ENCODE measurements around the gene KAZN.

Gene KAZN

DNA sequence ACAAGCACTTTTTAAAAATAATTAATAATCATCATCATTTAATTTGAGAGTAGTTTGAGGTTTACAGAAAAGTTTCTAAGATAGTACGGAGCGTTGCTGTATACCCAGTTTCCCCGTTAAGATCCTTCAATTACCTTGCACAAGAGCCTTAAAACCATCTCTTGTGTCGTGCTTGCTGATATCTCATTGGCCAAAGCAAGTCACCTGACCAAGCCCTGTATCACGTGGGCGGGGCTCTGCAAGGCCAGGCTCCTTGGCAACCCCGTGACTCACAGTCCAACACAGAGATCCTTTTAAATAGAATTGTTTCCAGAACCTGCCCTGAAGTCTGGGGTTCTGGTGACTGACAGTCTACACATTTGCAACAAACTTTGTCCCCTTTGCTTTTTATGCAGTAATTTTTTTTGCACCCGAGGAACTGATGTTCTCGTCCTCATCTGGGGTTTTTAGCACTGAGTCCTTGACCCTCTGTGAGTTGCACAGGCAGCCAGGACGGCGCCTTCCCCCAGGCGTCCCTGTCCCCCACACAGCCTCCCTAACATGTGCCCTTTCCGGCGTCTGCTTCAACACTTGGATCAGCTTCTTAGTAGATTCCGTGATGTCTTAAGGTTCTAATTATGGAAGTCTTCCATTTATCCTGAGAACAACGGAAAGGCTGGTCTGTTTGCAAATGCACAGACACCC lies 371.8 kb downstream of the KAZN start:
- DNase-seq, result peak; percentile 96

DNA sequence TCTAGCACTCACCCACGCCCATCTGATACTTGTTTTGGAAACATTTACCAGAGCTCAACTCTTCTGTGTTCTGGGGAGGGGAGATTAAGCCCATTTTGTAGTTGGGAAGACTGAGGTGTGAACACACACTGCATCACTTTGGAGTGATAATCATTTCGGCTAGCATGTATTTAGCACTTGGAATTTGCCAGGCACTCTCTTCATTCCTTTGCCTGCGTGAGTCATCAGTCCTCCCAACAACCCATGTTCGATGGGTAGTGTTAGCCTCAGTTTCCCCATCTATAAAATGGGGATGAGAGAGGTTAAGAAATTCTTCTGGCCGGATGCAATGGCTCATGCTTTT lies 372.3 kb downstream of the KAZN start:
- DNase-seq, result peak; percentile 29

DNA sequence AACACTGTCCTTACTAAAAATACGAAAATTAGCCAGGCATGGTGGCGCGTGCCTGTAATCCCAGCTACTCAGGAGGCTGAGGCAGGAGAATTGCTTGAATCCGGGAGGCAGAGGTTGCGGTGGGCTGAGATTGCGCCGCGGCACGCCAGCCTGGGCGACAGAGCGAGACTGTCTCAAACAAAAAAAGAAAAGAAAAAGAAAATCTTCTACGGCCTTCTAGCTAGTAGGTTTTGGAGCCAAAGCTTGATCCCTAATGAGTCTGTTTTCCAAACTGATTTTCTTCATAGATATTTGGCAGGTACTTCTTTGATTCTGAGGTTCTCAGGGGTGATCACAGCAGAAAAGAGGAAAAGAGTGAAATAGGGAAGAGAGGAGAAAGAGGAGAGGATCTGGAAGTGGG lies 372.7 kb downstream of the KAZN start:
- DNase-seq, result no peak

DNA sequence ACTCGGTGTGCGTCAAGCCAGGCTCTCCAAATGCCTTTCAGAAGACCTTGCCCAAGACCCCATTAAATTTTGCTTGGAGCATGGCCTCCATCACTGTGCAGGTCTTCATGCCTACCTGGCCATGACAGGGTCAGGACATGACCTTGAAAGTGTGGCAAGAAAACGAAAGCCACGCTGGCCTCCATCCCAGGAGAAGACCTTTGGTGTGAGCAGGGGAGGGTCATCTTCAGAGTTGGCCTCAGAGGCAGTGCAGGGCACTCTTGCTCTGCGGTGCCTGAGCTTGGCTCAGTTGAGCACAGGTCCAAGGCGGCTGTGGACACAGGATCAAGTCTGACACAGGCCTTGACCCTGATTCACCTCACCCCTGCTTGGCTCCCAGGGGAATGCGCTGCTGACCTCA lies 373.6 kb downstream of the KAZN start:
- no peak for DNase-seq

DNA sequence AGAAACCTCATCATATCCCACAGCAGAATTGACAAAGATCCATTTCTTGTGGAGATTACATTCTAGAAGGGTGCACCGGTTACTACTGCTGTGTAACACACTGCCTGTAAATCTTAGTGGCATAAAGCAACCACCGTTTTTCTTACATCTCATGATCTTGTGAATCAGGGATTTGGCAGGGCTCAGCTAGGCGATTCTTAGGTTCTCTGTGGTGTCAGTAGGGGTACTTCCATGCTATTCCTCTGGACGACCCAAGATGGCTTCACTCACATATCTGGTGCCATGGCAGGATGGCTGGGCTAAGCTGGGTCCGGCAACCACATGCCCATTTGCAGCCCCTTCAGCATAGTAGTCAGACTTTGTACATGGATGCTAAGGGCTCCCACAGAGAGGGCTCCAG lies 375.3 kb downstream of the KAZN start:
- DNase-seq, result no peak

DNA sequence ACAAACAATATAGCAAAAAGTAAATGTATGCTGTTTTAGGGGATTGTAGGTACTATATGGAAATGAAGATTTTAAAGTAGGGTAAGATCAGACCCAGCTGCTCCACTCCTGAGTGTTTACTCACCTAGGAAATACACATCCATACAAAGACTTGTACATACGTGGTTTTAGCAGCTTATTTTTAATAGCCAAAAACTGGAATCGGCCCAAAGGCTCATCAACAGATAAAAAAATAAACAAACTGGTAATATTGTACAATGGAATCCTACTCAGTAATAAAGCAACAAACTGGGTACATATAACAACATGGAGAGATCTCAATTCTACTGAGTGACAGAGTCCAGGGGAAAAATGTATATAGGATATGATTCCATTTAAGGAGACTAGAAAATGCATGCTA lies 375.9 kb downstream of the KAZN start:
- DNase-seq, result peak; percentile 38

DNA sequence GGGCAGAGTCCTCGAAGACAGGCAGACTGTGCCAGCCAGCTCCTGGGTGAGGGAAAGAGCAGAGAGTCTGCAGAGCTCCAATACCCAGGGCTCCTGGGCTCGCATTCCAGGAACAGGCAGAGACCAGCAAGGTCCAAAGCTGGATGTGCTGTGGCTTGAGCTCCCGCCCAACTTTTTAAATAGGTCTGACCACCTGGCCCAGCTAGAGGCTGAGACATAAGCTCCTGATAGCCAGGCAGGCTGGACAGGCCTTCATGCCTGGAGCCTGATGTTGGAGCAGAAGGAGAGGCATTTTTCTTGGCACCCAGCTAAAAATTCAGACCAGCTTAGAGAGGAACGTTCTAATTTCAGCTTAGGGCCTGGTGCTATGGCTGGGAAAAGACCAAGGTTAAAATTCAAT lies 376.6 kb downstream of the KAZN start:
- DNase-seq, result no peak

DNA sequence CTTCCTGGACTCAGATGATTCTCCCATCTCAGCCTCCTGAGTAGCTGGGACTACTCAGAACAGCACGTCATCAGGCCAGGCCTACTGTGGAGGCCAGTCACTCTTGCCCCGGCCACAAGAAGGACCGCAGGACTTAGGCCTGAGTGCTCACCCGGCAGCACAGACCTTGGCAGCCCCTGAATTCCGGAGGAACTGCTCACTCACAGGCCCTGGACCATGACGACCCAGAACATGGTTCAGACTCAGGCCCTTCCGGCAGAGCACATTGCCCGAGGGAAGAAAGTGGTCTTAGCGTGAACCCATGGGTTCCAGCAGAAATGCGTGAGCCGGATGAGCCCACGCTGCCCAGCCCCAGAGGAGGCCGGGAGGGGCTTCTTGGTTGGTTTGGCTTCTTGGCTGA lies 377.8 kb downstream of the KAZN start:
- DNase-seq, result no peak

DNA sequence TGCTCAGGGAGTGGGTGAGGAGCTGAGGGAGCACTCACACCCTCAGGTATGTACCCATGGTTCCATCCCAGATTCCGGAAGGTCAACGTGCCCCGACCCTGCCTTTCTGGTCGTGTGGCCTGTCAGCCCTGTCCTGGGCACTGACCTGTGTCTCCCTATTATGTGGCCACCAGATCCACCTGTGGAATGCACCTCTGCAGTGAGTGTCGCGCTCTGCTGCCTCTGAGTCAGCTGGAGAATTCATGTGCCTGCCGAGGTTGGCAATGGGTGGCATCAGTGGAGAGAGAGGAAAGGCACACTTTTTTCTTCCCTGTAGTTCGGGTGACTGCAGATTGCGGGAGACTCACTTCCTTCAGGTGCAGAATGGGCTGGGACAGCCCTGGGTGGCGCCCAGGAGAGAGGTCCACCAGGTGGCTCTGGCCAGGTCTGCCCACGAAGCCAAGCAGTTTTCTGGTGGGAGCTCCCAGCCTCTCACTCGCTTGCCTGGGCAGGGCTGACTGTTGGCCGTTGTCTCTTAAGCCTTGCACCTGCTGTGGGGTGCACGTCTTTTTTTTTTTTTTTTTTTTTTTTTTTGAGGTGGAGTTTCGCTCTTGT lies 378.9 kb downstream of the KAZN start:
- no peak for DNase-seq

DNA sequence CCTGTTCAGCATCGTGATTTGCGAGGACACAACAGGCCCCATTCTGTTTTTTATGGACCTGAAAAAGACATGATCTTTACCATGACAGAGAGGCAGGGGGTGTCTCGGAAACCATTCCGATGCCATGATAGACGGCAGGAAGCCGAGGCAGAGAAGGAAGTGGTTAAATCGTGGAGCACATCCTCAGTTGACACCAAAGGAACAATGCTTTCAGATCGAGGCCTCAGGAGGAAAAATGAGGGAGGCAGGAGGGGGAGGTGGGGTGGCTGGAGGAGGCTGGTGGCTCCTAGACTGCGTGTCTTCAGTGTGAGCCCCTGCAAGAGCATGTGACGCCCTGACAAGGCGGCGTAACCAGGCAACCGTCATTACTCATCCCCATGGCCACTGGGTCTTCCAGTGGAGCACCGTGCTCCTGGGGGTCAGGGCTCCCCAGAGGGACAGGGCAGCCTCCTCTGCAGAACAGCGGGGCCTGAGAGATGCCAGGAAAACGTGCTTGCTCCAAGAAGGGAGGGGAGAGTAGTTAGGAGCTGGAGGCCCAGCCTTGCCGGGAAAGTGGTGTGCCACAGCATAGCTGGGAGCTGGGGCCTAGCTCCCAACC lies 382.2 kb downstream of the KAZN start:
- DNase-seq, result peak; percentile 41

DNA sequence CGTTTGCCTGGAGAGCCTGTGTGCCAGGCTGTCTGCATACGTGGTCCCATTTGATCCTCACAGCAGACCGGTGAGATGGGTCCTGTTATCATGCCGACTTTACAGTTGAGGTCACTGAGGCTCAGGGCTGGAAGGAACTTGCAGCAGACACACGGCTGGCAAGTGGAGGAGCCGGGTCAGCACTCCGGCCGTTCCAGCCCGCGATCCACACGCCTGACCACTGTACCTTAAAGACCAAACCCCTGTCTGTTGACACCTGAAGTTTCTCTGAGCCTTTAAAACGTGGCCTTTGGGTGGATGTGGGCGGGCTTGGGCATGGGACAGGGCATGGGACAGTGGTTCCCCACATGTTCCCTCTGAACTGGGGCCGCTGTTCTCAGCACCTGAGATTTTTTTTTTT lies 383.5 kb downstream of the KAZN start:
- no peak for DNase-seq

DNA sequence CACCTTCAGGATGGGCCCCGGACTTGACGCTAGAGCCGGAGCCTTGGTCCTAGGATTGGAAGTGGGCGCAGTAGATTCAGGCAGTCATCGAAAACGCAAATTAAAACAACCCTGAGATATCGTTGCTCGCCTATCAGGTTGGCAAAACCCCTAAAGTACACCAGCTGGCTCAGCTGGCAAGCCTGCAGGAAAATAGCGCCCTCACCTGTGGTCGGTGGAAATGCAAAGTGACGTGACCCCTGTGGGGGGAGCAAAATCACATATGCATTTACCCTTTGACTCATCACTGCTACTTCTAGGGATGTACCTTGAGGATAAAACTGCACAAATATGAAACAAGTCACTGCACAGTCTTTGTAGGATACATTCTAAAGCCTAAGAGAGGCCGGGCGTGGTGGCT lies 384.8 kb downstream of the KAZN start:
- DNase-seq, result no peak

DNA sequence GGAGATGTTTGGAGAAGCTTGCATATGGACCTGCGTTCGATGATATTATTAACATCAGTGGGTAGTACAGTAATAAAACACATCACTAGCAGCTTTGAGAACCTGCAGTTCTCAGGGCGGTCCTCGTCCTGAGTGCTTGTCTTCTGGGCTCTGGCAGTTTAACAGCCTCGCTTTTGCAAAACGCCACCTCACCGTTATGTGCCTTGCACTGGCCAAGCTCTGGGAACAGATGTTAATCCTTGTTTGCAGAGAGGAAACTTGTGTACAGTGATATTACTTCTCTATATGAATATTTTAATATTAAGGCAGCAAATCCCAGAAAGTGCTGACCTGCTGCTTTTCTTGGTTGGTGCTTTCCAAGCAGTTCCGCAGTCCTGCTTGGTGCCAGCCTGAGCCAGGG lies 387.7 kb downstream of the KAZN start:
- no peak for DNase-seq

DNA sequence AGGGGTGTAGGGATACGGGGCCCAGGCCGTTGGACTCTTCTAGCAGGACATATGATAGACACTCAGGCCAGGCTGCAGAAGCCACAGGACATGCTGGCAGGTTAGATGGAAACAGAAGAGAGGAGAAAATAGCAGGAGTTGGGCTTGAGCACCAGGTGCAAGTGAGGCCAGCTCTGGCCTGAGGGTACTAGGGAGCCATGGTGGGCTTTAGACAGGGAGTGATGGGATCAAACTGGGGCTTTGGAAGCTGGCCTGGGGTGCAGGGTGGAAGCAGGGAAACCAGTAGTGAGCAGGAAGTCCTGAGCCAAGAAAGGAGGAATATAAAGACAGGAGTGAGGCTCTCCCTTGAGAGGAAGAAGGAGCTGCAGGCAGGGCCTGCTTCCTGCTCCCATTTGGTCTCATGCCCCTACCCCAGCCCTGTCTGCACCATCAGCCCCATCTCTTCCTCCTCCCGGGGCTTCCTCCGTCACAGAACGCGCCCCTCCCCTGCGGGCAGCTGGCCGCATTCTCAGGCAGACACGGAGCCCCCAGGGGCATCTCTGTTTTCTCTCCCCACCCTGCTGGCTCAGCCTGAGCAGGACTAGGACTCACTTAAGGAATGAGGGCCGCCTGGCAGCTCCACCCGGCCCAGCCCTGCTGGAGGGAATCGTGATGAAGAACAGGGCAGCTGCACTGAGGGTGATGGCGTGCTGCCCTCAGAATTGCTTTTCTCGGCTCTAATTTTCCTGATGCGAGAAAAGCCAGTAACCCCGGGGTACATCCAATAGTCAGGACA lies 389.5 kb downstream of the KAZN start:
- DNase-seq, result no peak

DNA sequence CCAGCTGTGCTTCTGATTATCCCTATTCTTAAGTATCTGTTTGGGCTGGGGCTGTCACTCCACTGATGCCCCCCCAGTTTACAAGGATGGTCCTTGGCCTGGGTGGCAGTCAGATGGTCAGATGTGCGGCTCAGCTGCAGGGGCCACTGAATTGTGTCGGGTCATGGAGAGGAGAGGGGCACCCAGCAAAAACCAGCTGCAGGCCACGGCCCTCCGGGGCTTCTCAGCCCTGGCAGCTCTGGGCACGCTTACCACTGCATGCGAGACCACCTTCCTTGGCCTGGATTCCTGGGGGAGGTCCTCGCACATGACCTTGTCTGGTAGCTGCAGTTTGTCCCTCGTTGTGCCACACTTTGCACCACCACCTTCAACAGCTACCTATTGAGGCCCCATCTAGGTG lies 390.2 kb downstream of the KAZN start:
- no peak for DNase-seq

DNA sequence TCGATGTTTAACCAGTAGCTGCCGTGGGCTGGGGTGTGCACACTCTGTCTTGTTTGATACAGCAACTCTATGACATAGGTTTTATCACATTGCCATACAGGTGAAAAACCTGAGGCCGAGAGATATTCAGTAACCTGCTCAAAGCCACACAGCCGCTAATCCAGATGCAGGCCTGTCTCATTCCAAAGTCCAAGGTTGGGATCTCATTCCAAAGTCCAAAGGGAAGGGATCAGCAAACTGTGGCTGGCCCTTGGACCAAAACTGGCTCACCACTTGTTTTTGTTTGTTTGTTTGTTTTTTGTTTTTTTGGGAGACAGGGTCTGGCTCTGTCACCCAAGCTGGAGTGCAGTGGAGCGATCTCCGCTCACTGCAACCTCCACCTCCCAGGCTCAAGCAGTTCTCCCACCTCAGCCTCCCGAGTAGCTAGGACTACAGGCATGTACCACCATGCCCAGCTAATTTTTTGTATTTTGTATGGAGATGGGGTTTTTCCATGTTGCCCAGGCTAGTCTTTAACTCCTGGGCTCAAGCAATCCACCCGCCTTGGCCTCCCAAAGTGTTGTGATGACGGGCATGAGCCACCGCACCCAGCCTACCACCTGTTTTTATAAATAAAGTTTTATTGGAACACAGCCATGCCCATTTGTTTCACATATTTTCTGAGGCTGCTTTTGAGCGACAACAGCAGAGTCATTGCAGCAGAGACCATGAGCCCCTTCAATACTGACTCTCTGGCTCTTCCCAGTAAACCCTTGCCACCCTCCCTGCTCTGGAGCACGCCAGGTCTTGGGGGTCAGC lies 391.6 kb downstream of the KAZN start:
- no peak for DNase-seq

DNA sequence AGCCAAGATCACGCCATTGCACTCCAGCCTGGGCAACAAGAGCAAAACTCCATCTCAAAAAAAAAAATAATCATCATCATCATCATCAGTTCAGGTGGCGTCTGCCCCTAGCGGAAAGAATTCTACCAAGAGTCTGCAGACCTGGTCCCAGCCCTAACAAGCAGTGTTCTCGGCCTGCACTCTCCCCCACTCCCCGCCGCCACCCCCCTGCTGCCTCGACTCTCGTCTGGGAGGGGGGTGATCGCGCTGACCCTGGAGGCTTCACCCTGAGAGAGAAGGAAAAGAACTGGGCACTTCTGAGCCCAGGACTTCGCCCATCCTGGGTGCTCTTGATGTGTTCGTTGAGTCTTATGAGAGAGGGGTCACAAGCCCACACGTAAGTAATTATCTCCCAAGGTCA lies 394.9 kb downstream of the KAZN start:
- no peak for DNase-seq

DNA sequence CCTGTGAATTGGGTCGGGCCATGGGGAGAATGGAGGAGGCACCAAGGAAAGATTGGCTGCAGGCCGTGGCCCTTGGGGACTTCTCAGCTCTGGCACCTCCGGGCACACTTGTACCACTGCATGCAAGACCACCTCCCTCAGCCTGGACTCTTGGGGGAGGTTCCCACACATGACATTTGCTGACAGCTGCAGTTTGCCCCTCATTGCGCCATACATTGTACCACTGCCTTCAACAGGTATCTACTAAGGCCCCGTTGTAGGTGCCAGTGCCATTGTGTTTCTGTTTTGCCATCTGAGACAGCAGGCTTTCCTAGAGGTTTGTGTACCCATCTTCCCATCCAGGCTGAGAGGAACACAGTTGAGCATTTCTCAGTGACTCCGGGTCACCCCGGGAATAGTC lies 395.7 kb downstream of the KAZN start:
- no peak for DNase-seq

DNA sequence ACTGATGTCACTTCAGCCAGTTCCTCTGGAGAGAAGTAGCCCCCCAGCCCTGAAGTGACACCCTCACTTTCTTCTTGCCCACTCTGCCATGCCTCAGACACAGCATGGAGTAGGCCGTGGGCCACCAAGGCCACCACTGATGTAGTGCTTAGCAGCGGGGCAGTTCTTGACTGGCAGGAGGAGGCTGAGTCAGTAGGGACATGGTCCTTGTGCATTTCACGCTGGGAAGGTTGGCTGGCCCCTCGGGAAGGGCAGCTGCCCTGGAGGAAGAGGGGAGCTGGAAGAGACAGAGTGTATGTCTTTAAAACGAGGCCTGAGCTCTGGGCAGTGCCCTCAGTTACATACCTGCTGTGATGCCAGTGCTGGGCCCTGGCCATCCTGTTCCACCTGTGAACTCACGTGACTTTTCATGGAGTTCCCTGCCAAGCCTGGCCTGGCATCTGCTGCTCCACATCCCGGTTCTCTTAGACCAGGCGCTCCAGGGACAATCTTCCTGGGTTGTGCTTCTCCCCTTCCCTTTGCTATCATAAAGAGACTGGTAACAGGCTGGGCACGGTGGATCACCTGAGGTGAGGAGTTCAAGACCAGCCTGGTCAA lies 396.5 kb downstream of the KAZN start:
- DNase-seq, result no peak

DNA sequence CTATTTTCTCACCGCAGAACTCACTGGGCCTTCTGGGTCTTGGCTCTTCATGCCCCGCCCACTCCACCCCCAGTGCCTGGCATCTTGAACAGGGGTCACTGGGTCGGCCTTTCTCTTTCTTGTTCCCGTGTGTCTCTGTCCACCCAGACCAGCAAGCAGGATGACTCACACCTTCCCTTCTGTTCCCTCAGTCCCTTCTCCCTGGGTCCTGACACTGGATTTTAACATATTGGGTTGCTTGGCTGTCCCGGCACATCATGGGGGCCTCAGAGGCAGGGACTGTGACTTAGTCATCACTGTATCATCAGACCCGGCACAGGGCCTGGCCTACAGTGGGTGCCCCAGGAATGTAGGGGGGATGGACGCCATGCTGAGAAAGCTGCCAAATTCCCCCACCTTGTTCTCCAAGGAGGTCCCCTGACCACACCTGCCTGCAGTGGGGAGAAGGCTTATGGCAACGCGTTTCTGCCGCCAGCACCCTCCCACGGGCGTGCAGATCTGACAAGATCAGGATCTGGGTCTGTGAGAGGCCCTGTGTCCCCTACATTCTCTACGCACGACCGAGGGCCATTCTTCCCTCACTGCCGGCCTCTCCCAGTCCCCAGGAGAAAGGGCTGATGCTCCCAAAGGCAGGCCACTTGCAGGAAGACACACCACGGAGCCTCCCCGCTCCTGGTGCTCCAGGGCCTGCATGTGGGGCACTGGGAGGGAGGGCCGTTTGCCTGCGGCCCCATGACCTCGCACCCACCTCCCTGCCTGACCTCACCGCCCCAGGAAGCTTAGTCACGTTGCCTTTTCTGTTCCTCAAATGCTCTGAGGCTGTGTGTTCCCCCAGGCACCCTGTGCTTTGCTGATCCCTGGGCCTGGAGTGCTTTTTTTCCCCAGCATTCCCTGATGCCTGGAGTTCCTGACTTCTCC lies 397.9 kb downstream of the KAZN start:
- DNase-seq, result peak; percentile 96

DNA sequence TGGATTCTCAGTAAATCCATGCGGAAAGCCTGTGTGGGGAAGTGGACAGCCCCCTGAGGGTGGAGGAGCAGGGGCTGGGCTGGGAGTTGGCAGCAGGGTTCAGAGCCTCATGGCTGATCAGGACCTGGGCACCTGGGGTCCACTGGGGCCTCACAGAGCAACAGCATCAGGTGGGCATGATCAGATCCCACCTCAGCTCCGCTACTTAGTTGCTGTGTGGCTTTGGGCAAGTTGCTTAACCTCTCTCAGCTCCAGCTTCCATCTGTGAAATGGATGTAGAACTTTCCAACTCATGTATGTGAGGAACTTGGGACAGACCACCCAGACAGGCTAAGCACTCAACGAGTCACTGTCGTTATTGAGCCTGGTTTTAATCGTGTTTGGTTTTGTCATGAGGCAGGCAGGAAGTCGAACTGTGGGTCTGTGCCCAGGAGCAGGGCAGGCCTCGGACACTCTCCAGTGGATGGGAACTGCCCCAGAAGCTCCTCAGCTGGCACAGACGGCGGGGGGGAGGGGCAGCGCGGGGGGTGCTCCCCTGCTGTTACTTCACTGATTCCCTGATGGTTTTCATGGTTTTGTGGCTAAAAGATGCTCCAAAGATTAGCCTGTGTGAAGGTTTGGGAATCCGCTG lies 399.3 kb downstream of the KAZN start:
- DNase-seq, result peak; percentile 36

Data from EL (cell line).